IgD-negative memory B cell (primary cell): ENCODE data around the gene PRKCE. TPM values are rescaled to one million over a fixed set of nuclear protein-coding genes. Genes with fewer than 3 reads are reported as not detected.

ENCODE experiments used
- H3K27ac Mint-ChIP-seq, 3 donors: one replicate each; pipeline ENCODE4 v1.8.0; 2020 to 2022; ENCODE audit warnings: mild to moderate bottlenecking in 3 of 3, mixed read lengths in 3 of 3, moderate library complexity in 1 of 3
- H3K27me3 Mint-ChIP-seq: one replicate; pipeline ENCODE4 v1.8.0; 2021; ENCODE audit warnings: mixed read lengths
- H3K36me3 Mint-ChIP-seq: one replicate; pipeline ENCODE4 v1.8.0; 2020; ENCODE audit warnings: mild to moderate bottlenecking, mixed read lengths
- H3K4me1 Mint-ChIP-seq, 3 donors: one replicate each; pipeline ENCODE4 v1.8.0; 2020 to 2022; ENCODE audit warnings: mixed read lengths in 3 of 3, mild to moderate bottlenecking in 1 of 3
- H3K4me3 Mint-ChIP-seq, 4 donors: one replicate each; pipeline ENCODE4 v1.8.0; 2020 to 2022; ENCODE audit warnings: mild to moderate bottlenecking in 4 of 4, mixed read lengths in 4 of 4, moderate library complexity in 3 of 4
- H3K9me3 Mint-ChIP-seq, 3 donors: one replicate each; pipeline ENCODE4 v1.8.0; 2020 to 2021; ENCODE audit warnings: mixed read lengths in 3 of 3, mild to moderate bottlenecking in 1 of 3
- polyA plus RNA-seq: library from polyadenylated mRNA; unstranded; fragments of 300-500 nt; fragmentation: Illumina TruSeq; gene quantifications from one replicate; pipeline ENCODE4 v1.2.3, GENCODE V29; 2021

PRKCE gene
- polyA plus RNA-seq, 1 donor from 2014 or later: 12.7 TPM

DNA sequence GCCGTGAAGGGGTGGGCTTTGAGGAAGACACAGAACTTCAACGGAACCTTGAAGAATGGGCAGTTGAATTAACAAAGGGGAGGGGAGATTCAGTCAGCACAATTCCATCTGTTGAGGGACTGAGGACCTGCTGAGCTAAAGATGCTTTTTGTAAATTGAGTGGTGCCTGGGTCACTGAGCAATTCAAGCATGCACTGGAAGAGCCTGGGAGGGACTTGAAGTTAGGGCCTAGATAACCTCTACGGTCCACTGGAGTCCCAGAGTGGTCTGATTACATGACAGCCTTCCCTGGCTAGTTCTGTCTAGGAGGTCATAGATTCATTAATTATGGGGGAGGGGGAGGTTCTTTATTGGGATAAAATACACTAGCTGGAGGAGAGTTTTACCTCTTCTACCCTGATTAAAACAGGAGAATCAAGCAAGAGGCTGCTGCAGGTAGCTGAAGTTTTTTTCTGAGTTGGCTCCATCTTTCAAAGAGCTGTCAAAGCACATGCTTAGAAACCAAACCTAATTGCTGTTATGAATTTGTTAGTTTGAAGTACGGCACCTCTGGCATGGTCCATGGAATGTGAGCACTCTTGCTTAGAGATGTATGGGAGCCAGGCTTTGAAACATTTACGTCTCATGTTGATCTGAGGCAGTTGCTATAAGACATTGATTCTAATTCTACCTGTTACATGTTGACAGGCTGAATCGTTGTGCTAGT, 290.2 kb downstream of the PRKCE start:
- Mint-ChIP-seq H3K4me1 (peaks cover 0 to 6% (median 0%) of the 10 kb centered on the region in 3 donors), H3K27ac (no peak overlapping the region), H3K9me3 (no peaks in the 10 kb centered on the region), H3K4me3 (no peak overlapping the region), H3K36me3 (peaks cover 7% of the 10 kb centered on the region), H3K27me3 (no peaks in the 10 kb centered on the region)

DNA sequence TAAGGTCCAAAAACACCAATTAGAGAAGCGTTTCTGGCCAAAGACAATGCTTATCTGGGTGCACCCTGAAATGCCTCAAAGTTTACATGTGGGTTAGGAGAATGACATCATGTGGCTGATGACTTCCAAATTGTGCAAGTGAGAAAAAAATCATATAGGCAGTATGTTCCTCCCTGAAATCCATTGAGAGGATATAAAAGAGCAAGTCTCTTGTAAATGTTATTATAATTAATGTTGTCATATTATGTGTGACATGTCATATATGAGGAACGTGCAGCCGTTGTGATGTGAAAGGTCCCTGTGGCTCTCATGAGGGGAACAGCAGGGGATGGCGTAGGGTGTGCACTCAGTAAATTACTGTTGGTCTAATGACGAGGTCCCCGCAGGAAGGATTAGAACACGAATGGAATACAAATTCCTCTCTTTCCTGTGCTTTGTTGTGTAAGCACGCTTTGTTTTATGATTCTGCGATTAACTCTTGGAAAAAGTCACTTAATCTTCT, 290.8 kb downstream of the PRKCE start:
- Mint-ChIP-seq H3K36me3 (peaks cover 8% of the 10 kb centered on the region), H3K9me3 (no peaks in the 10 kb centered on the region), H3K4me1 (peaks cover 0 to 6% (median 4%) of the 10 kb centered on the region in 3 donors), H3K27ac (peak overlapping the region in 1 of 3 donors; percentile 34), H3K4me3 (no peak overlapping the region), H3K27me3 (no peaks in the 10 kb centered on the region)

DNA sequence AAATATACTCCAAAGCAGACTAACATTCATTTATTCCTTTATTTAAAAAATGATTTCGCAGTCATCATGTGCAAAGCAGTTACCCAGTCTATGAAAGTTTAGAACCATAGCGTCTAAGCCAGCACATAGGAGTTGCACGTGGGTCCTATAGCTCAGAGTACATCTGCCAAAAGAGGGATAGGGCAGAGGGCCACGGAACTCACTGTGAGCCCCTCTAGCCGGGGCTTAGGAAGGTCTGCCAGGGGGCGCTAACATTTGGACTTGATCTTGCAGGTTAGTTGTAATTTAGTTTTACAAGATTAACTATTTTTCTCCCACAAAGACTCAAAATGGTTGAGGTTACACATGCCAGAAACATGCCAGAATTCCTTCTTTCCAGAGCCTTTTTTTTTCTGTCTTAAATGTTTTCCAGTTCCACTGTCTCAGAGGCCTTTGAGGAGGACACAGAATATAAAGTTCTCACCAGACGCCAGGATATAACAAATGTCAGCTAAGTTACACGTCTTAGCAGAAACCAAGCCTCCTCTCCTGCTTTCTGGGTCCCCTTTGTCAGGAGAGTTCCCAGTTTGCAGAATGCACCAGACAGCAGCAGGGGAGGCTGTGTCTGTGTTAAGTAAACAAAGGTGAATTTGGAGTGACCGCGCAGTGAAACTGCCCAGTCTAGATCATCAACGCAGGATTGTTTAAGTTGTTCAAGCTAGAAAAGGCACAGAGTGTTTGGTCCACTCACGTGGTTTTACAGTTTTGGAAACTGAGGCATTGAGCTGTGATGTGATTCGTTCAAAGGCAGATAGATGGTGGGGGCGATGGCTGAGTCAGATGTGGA, 292.0 kb downstream of the PRKCE start:
- Mint-ChIP-seq H3K27ac (no peak overlapping the region), H3K27me3 (no peaks in the 10 kb centered on the region), H3K4me3 (no peak overlapping the region), H3K4me1 (peaks cover 4 to 6% (median 6%) of the 10 kb centered on the region in 3 donors), H3K9me3 (no peaks in the 10 kb centered on the region), H3K36me3 (peaks cover 8% of the 10 kb centered on the region)

DNA sequence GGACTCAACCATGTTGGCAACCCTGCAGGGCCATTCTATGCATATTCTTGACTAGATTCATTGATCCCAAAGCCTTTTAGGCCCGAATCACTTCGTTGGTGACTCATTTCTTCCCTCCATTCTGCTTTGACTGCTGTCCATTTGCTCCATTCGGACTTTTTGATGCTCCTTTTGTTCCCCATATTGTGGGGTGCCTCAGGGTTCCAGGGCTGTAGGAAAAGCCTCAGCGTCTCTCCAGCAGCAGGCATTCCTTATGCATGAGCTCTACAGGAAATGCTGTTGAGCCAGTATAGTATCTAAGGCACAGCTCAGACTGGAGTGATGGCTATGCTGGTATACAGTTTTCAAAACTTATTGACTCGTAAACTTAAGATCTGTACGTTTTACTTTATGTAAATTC, 292.6 kb downstream of the PRKCE start:
- H3K9me3 Mint-ChIP-seq: no peaks in the 10 kb centered on the region
- peaks cover 6 to 9% (median 9%) of the 10 kb centered on the region in 3 donors for H3K4me1 Mint-ChIP-seq
- no peaks in the 10 kb centered on the region for H3K27me3 Mint-ChIP-seq
- H3K4me3 Mint-ChIP-seq: no peak overlapping the region
- no peak overlapping the region for H3K27ac Mint-ChIP-seq
- peaks cover 8% of the 10 kb centered on the region for H3K36me3 Mint-ChIP-seq

DNA sequence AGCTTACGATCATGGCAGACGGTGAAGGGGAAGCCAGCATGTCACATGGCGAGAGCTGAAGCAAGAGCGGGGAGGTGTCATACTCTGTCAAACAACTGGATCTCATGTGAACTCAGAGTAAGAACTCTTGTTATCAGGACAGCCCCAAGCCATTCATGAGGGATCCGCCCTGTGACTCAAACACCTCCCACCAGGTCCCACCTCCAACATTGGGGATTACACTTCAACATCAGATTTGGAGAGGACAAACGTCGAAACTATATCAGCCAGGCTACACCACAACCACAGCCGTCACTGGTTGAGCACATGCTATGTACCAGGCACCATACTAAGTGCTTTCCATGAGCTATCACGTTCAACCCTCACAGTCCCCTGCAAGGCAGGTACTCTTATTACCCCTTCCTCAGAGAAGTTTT, 293.8 kb downstream of the PRKCE start:
- peaks cover 9% of the 10 kb centered on the region for H3K36me3 Mint-ChIP-seq
- no peaks in the 10 kb centered on the region for H3K9me3 Mint-ChIP-seq
- no peak overlapping the region for H3K27ac Mint-ChIP-seq
- H3K4me1 Mint-ChIP-seq: peaks cover 6 to 11% (median 9%) of the 10 kb centered on the region in 3 donors
- H3K4me3 Mint-ChIP-seq: no peak overlapping the region
- no peaks in the 10 kb centered on the region for H3K27me3 Mint-ChIP-seq

DNA sequence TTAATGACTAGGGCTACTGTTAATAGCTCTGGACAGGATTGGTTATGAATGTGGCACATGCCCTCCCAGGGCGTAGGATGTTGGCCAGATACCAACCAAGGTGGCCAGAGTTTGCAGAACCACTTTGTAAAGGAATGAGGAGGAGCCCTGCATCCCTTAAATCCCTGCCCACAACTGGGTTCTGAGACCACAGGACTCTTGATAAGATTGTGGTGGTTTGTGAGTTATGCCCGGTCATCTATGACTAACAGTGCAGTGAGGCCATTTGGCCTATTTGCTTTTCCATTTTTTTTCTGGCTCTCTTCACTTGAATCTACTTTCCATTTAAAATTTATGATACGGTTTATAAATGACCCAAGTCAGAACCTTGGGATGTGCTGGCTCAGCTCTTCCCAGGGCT, 294.5 kb downstream of the PRKCE start:
- no peaks in the 10 kb centered on the region for H3K9me3 Mint-ChIP-seq
- H3K36me3 Mint-ChIP-seq: peaks cover 12% of the 10 kb centered on the region
- H3K4me1 Mint-ChIP-seq: peaks cover 6 to 13% (median 9%) of the 10 kb centered on the region in 3 donors
- H3K4me3 Mint-ChIP-seq: no peak overlapping the region
- no peaks in the 10 kb centered on the region for H3K27me3 Mint-ChIP-seq
- no peak overlapping the region for H3K27ac Mint-ChIP-seq

DNA sequence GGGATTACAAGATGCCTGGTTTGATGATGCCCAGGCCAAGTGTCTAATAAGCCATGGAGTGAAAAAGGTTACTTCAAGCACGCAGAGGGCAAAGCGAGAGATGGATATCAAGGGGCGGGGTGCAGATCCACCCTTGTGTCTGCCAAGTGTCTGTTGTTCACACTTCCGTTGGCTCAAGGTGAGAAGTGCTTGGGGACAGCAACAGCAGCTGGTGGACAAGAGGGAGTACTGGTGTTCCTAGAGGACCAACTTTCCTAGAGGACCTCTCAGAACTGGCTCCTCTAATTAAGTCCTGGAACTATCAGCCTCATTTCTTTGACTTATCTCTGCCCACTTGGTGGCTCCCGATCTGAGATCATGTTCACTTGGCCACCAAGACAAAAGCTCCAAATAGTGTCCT, 299.1 kb downstream of the PRKCE start:
- Mint-ChIP-seq H3K27ac (no peak overlapping the region), H3K4me3 (no peak overlapping the region), H3K4me1 (peaks cover 9 to 11% (median 11%) of the 10 kb centered on the region in 3 donors), H3K9me3 (no peaks in the 10 kb centered on the region), H3K27me3 (peaks cover 2% of the 10 kb centered on the region), H3K36me3 (peaks cover 5% of the 10 kb centered on the region)

DNA sequence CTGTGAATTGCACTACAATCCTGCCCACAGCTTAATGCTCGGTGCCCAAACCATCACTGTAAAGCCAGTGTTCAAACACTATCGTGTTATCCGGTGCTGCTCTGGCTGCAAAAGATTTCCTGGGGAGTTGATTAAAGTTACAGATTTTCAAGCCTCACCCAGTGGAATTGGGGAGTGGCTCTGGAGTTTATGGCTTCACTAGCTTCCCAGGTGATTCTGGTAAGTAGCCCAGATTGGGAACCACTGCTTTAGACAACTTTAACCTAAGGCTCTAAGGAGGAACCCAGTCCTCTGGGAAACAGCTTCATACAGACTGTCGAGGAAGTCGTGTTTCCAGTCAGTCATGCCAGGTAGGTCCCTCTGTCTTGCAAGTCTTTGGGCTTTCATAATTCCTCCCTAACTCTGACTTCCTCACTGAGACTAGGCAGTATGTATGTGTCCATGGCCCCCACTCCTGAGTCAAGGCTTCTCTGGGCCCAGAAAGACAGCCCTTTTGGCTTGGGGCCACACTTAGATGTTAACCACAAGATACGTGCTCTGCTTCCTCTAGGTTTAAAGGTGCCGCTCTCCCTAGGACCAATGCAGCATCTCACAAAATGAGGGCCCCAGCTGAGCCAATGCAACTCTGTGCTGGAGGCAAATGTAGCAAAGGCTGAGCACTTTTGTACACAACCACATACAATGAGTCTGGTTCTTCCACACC, 299.7 kb downstream of the PRKCE start:
- no peaks in the 10 kb centered on the region for H3K9me3 Mint-ChIP-seq
- no peak overlapping the region for H3K4me3 Mint-ChIP-seq
- peaks cover 7% of the 10 kb centered on the region for H3K36me3 Mint-ChIP-seq
- peaks cover 9 to 11% (median 10%) of the 10 kb centered on the region in 3 donors for H3K4me1 Mint-ChIP-seq
- H3K27me3 Mint-ChIP-seq: peaks cover 2% of the 10 kb centered on the region
- H3K27ac Mint-ChIP-seq: no peak overlapping the region

DNA sequence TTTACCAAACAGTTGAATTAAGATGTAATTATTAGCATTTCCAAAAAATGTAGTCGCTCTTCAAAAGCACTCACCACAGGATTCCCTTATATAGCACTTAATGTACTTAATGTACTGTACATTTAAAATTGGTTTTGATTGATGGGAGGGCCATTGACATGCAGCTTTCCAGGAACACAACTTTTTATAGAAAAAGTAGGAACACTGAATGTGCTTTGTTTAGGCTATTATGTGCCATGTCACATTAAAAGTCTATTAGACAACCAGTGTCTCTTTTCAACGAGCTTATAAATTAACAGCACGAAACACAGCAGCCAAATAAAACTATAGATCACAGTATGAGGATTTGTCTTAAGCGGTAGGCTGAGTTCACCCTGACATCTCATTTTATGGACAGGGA, 301.1 kb downstream of the PRKCE start:
- H3K9me3 Mint-ChIP-seq: no peaks in the 10 kb centered on the region
- H3K27me3 Mint-ChIP-seq: peaks cover 2% of the 10 kb centered on the region
- no peak overlapping the region for H3K27ac Mint-ChIP-seq
- peaks cover 6% of the 10 kb centered on the region for H3K36me3 Mint-ChIP-seq
- no peak overlapping the region for H3K4me3 Mint-ChIP-seq
- H3K4me1 Mint-ChIP-seq: peaks cover 7 to 10% (median 8%) of the 10 kb centered on the region in 3 donors

DNA sequence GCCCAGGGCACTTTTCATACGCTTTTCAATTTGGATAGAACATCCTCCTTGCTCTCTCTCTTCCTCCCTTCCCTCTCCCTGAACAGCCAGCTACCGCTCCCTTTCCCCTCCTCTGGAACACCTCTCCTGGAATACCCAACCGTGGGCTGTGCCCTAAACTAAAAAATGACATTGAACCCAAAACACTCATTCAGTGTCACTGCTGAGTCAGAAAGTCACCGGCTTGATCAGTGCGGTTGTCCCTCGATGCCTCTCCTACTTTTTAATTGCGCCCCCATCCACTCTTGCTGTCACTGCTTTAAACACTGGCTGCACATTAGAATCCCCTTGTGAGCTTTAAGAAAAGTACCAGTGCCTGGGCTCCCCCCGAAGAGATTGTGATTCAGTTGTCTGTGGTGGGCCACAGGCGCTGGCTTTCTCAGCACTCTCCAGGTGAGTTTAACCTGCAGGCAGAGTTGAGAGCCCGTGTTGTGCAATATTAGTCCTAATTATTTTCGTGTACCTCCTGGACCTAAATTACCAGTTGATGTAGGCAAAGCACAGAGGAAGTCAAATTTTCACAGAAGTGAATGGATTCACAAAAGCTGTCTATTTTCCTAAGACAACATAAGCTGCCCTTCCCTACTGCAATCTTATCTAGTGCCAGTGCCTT, 302.0 kb downstream of the PRKCE start:
- H3K4me1 Mint-ChIP-seq: peaks cover 3 to 10% (median 7%) of the 10 kb centered on the region in 3 donors
- H3K27me3 Mint-ChIP-seq: peaks cover 2% of the 10 kb centered on the region
- H3K27ac Mint-ChIP-seq: no peak overlapping the region
- no peak overlapping the region for H3K4me3 Mint-ChIP-seq
- H3K9me3 Mint-ChIP-seq: no peaks in the 10 kb centered on the region
- H3K36me3 Mint-ChIP-seq: peaks cover 6% of the 10 kb centered on the region

DNA sequence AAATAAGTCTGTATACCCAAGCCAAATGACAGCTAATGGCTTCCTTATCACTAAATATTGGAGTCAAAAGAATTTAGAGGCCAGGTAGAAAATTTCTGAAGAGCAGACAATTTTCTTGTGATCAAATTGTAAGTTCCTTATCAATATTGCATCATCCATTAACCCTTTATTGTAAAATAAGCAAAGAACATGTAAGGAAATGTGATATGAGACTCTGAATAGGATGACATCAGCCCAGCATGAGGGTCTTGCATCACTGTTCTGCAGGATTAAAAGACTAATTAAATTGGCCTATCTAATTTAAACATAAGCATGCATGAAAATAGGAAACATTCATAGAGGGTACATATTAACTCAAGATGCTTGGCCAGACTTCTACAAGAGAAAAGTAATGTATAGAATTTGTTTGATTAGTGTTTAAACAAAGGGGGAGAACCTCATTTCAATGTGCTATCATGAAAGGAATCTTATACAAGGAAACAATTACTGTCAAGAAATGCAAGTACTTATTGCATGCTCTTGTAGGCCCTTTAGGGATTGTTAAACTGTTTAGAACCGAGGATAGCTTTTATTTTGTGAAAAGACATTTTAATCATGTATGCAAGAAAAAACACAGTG, 302.9 kb downstream of the PRKCE start:
- H3K27ac Mint-ChIP-seq: no peak overlapping the region
- H3K9me3 Mint-ChIP-seq: no peaks in the 10 kb centered on the region
- H3K4me3 Mint-ChIP-seq: no peak overlapping the region
- H3K36me3 Mint-ChIP-seq: peaks cover 6% of the 10 kb centered on the region
- peaks cover 0 to 6% (median 5%) of the 10 kb centered on the region in 3 donors for H3K4me1 Mint-ChIP-seq
- peaks cover 2% of the 10 kb centered on the region for H3K27me3 Mint-ChIP-seq

DNA sequence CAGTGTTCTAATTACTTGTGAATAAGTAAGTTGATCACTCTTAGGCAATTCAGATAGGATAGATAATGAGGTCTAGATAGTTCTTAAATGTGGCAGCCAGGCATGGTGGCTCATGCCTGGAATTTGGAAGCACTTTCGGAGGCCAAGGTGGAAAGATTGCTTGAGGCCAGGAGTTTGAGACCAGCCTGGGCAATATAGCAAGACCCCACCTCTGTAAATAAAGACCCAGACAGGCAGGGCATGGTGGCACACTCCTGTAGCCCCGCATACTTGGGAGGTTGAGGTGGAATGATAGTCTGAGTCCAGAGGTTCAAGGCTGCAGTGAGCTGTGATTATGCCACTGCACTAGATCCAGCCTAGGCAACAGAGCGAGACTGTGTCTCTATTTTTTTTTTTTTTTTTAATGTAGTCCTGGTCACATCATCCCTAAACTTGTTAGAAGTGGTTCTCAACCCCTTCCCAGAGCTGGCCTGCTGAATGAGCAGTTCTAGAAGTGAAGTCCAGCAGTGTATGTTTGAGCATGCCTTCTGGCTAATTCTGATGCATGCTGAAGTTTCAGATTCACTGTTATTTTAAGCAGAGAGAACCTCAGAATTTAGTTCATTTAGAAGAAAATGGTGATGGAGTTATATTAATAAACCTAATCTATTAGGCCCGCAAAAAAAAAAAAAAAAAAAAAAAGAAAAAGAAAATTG, 306.2 kb downstream of the PRKCE start:
- H3K4me1 Mint-ChIP-seq: peaks cover 5 to 13% (median 7%) of the 10 kb centered on the region in 3 donors
- H3K9me3 Mint-ChIP-seq: no peaks in the 10 kb centered on the region
- H3K27ac Mint-ChIP-seq: peak overlapping the region in 1 of 3 donors; percentile 8
- peaks cover 2% of the 10 kb centered on the region for H3K36me3 Mint-ChIP-seq
- H3K27me3 Mint-ChIP-seq: peaks cover 2% of the 10 kb centered on the region
- H3K4me3 Mint-ChIP-seq: no peak overlapping the region

DNA sequence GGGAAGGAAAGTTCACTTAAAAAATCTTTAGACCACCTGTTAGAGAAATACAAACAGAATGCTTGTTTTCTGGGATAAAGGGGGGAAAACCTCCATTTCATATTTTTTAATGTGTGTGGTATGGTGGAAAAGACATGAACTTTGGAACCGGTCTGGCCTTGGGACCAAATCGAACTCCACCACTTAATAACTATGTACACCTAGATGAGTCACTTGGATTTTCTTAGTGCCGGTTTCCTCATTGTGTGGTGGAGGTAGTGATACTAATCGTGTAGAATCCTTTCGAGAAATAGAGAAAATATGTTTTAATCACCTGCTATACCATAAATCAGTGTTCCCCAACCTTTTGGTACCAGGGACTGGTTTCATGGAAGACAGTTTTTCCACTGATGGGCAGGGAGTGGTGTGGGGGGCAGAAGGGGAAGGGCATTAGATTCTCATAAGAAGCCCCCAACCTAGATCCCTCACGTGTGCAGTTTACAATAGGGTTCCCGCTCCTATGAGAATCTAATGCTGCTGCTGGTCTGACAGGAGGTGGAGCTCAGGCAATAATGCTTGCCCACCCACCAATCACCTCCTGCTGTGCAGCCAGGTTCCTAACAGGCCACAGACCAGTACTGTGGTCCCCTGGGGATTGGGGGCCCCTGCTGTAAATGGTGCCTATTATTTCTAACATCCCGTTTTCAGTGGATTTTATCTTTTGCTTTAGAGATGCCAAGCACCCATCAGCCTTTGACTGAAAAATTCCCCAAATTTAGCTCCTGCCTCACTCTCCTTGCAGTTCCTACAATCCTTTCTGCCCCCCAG, 308.8 kb downstream of the PRKCE start:
- H3K9me3 Mint-ChIP-seq: no peaks in the 10 kb centered on the region
- no peak overlapping the region for H3K4me3 Mint-ChIP-seq
- H3K36me3 Mint-ChIP-seq: peaks cover 2% of the 10 kb centered on the region
- H3K27ac Mint-ChIP-seq: no peak overlapping the region
- H3K4me1 Mint-ChIP-seq: peaks cover 0 to 23% (median 18%) of the 10 kb centered on the region in 3 donors
- H3K27me3 Mint-ChIP-seq: no peaks in the 10 kb centered on the region
